Right kidney (tissue), 1 donor: ENCODE data around the gene PTGR2.
"Not testable (repeated sequence)": the region's sequence is repeated elsewhere in the genome, so short reads cannot be mapped to it uniquely, and the experiment has no call there.

ENCODE experiments used
- DNase-seq: peaks from one replicate; pipeline ENCODE4 v3.0.0-alpha.2; 2016

The PTGR2 gene

GRCh38 chr14:73833034-73833433, 18.6 kb upstream of the PTGR2 start:
- no peak for DNase-seq

- DNase-seq: no peak
Measured at GRCh38 chr14:73833530-73834260, 17.9 kb upstream of the PTGR2 start.

GRCh38 chr14:73834261-73834625, 17.4 kb upstream of the PTGR2 start:
- DNase-seq: no peak

GRCh38 chr14:73838293-73839034, 13.2 kb upstream of the PTGR2 start:
- not testable (repeated sequence) for DNase-seq

GRCh38 chr14:73842201-73842600, 9.4 kb upstream of the PTGR2 start:
- DNase-seq: no peak

GRCh38 chr14:73842851-73843250, 8.8 kb upstream of the PTGR2 start:
- DNase-seq: no peak

- no peak for DNase-seq
Measured at GRCh38 chr14:73843296-73843695, 8.3 kb upstream of the PTGR2 start.

- no peak for DNase-seq
Measured at GRCh38 chr14:73846947-73847346, 4.7 kb upstream of the PTGR2 start.

- DNase-seq: peak; percentile 35
Measured at GRCh38 chr14:73851000-73851399, 631 bp upstream of the PTGR2 start.

GRCh38 chr14:73859145-73859544, 7.5 kb downstream of the PTGR2 start:
- no peak for DNase-seq

- DNase-seq: no peak
Measured at GRCh38 chr14:73861073-73861472, 9.4 kb downstream of the PTGR2 start.

- DNase-seq: no peak
Measured at GRCh38 chr14:73862480-73862879, 10.8 kb downstream of the PTGR2 start.

GRCh38 chr14:73863209-73863608, 11.6 kb downstream of the PTGR2 start:
- no peak for DNase-seq

- no peak for DNase-seq
Measured at GRCh38 chr14:73865534-73866113, 14.0 kb downstream of the PTGR2 start.

- DNase-seq: not testable (repeated sequence)
Measured at GRCh38 chr14:73869754-73870153, 18.1 kb downstream of the PTGR2 start.

GRCh38 chr14:73870525-73871235, 19.0 kb downstream of the PTGR2 start:
- no peak for DNase-seq

- DNase-seq: no peak
Measured at GRCh38 chr14:73873660-73874059, 22.0 kb downstream of the PTGR2 start.

GRCh38 chr14:73877790-73878189, 26.2 kb downstream of the PTGR2 start:
- no peak for DNase-seq

GRCh38 chr14:73878436-73878835, 26.8 kb downstream of the PTGR2 start:
- DNase-seq: no peak

GRCh38 chr14:73879027-73879426, 27.4 kb downstream of the PTGR2 start:
- no peak for DNase-seq

- no peak for DNase-seq
Measured at GRCh38 chr14:73884438-73885190, 33.0 kb downstream of the PTGR2 start.
